GM21825 (cell line): ENCODE results near the gene PTPRN2.
"Not testable (repeated sequence)": the region's sequence is repeated elsewhere in the genome, so short reads cannot be mapped to it uniquely, and the experiment has no call there.

ENCODE experiments used
- ATAC-seq: cut with Tn5 transposase; IDR thresholded peaks from one replicate; pipeline ENCODE4 v1.9.1; 2021; ENCODE audit warnings: mild to moderate bottlenecking, moderate library complexity; ENCODE audit not compliant: unreplicated experiment

The PTPRN2 gene

DNA sequence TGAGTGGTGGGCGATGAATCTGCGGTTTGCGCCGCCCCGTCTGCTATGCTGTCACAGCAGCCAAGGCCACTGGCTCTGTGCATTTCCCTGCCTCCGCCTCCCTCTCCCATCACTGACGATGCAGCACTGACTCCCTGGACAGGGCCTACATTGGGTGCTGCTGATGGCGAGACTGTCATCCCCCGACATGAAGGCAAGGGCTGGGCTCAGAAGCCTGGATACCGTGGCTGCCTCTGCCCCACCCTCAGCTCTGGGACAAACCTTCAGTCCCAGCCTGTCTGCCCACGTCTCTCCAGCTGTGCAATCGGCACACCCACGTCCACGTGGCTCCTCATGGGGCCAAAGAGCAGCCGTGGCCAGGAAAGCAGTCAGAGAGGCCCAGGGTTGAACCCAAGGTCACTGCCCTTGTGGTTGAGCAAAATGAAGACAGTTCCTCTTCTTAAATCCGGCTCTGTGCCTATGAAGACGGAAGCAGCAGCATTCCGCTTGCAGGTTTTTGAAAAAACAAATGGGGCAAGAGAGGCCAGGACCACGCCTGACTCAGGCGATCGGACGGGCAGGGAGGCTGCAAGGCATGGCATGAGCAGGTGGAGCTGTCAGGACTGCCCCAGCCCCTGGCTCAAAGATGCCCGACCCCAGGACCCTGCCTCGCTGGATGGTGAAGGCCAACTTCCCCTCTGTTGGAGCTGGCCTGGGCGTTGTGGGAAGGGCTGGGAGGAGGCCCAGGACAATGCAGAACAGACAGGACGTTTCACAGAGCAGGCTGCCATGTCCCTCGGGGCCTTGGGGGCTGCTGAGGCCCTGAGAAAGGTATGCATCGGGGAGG lies 733.3 kb downstream of the PTPRN2 start:
- ATAC-seq = no peak

GRCh38 chr7:157853789-157854065 lies 733.9 kb downstream of the PTPRN2 start:
- ATAC-seq = no peak

DNA sequence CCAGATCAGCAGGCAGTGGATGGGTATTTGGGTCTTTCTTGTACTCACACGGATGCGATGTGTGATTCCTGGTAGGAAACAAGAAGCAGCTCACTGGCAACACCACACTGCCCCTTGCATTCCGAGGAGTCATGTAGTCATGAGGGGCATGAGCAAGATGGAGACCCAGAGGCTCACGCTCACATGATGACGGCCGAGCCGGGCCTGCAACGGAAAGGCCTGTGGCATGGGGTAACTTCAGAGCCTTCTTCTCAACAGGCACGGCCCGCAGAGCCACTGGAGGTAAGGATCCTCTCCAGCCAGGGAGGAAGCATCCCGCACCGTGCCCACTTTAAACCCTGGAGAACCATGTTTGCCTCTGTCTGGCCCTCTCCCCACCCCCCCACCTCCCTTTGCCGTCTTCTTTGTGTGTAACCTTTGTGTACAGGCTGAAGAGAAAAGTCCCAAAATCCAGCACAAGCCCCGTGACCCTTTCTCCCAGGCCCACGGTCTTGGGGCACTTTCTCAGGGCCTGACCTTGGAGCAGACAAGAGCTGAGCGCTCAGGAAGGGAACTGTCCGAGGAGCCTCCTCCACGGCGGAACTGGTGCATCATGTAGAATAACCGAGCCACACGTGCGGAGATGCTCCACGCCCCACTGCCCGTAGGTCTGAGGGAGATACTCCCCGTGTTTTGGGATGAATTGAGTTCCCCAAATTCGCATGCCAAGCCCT lies 734.4 kb downstream of the PTPRN2 start:
- no peak for ATAC-seq

GRCh38 chr7:157851501-157852067 lies 736.0 kb downstream of the PTPRN2 start:
- no peak for ATAC-seq

GRCh38 chr7:157850481-157851444 lies 736.9 kb downstream of the PTPRN2 start:
- no peak for ATAC-seq

GRCh38 chr7:157849726-157850125 lies 737.9 kb downstream of the PTPRN2 start:
- ATAC-seq = no peak

- ATAC-seq = no peak
Observed at GRCh38 chr7:157849341-157849596, 738.4 kb downstream of the PTPRN2 start.

- ATAC-seq = no peak
Observed at GRCh38 chr7:157848508-157849340, 738.9 kb downstream of the PTPRN2 start.

- ATAC-seq = not testable (repeated sequence)
Observed at GRCh38 chr7:157847756-157848487, 739.7 kb downstream of the PTPRN2 start.

- not testable (repeated sequence) for ATAC-seq
Observed at GRCh38 chr7:157846746-157847145, 740.9 kb downstream of the PTPRN2 start.

GRCh38 chr7:157846271-157846670 lies 741.4 kb downstream of the PTPRN2 start:
- ATAC-seq = no peak

GRCh38 chr7:157845203-157845835 lies 742.3 kb downstream of the PTPRN2 start:
- ATAC-seq = no peak

GRCh38 chr7:157844611-157845010 lies 743.0 kb downstream of the PTPRN2 start:
- no peak for ATAC-seq

DNA sequence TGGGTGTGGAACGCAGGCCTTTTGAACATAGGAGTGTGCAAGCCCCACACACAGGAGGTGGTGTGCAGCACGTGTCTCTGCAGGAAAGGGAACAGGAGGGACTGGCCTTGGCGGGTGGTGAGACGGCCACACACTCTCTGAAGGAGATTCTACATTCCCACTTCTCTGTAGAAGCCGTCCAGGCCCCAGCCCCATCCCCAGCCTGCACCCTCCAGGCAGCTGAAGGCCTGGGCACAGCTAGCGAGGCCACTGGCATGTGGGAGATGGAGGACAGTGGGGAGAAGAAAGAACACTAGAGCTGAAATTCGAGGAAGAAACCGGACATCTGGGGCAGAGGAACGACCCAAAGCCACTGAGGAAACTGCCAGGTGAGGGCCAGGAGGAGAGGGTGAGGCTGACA lies 743.5 kb downstream of the PTPRN2 start:
- no peak for ATAC-seq

GRCh38 chr7:157843336-157844140 lies 744.1 kb downstream of the PTPRN2 start:
- ATAC-seq = no peak

DNA sequence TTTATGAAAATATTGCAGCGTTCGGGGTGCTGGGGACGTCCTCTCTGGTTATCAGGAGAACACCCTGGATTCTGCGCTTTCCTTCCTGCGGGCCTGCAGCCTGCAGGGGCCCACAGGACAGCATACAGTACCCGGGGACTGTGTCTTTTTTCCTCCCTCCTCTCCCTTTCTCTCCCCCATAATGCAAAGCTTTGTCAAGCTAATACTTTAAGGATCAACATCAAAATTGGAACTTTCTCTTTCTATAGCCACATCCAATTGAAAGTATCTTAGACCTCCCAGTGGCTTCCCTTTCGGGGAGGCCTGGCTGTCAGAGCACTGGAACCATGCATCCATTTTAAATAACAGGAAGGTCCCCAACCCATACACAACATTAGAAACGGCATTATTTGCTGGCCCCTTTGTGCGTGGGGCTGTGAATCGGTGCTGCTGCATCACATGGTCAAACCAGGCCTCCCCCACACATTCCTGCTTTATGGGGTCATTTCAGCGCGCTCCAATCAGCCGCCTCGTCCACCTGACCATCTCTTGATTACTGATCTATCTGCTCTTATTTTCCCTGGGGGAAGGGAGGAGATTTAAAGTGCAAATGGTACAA lies 745.8 kb downstream of the PTPRN2 start:
- ATAC-seq = no peak

DNA sequence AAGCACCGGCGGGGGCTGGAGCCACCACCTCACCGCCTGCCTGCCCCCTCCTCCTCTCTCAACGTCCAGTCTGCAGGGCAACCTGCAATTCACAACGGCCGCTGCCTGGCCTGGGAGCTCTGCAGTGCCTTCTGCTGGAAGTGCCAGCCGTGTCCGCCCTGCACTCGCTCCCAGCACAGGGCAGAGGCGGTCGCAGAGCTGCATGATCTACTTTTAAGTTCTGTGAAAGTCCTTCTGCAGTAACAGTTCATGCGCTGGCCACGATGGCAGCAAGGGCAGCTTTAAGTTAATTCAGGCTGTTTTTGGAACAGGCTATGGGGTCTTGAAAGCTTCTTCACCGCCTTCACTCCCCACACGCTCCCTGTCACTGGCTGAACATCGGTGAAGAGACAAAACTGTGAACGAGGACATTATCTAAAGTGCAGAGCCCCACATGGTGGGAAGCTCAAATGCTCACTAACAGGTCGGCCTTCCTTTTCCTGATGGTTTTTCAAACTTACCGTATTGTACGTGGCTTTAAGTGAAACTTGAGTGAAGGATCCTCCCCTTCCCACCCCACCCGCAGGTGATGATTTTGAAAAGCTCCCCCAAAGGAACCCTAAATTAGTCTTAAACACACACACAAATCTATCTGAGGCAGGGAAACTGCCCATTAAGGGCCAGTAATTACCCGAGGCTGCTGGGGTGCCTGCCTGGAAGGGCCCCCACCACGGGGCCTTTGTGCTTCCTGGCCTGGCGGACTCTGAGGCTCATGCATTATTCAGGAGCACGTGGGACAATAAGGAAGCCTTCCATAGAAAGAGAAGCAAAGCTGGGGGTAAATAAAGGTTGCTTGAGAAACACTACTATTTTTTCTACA lies 746.5 kb downstream of the PTPRN2 start:
- ATAC-seq = no peak
